RWPE1 (cell line): ENCODE data around the gene TNP1.

Experiments
- CTCF ChIA-PET: fragments of 350-600 bp; sonication (Branson Sonifier 250); formaldehyde crosslinking; extraction: SDS; loops from one replicate; lab custom pipeline; 2021; lab: Yijun Ruan, JAX
- POLR2A ChIA-PET: fragments of 400-600 bp; formaldehyde crosslinking; extraction: SDS; loops from one replicate; lab custom pipeline; 2020; ENCODE audit warnings: antibody characterized with exemption; ENCODE audit not compliant: low non-redundant PET; lab: Yijun Ruan, JAX
- DNase-seq: peaks from one replicate; pipeline ENCODE4 v3.0.0; 2012; ENCODE audit warnings: low spot score
- H3K27ac ChIP-seq: fragments of 450-650 bp; 2 replicates; pipeline ENCODE4 v1.5.1; 2017
- TF ChIP-seq, protein P1 (sequence below): fragments of 450-650 bp; conservative IDR thresholded peaks from 2 replicates; pipeline ENCODE4 v1.5.1; 2017; ENCODE audit warnings: low read depth, mild to moderate bottlenecking

The TNP1 gene

DNA sequence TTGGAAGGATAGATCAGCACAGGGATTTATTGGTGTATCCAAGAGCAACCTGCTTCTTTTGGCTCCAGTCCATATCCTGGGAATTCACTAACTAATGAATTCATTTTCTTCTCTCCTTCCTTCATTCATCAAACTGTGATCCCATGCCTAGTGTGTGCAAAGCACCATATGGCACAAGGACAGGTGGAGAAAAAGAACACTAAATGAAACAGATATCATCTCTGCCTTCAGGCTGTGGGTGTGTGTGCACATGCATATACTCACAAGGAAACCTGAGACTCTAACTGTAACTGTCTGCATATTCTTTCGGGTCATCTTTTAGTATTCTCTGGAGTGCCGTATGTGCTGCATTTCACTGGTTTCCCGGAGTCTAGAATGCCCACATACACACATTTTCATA, 20.2 kb downstream of the TNP1 start:
- TF ChIP-seq, protein P1, sequence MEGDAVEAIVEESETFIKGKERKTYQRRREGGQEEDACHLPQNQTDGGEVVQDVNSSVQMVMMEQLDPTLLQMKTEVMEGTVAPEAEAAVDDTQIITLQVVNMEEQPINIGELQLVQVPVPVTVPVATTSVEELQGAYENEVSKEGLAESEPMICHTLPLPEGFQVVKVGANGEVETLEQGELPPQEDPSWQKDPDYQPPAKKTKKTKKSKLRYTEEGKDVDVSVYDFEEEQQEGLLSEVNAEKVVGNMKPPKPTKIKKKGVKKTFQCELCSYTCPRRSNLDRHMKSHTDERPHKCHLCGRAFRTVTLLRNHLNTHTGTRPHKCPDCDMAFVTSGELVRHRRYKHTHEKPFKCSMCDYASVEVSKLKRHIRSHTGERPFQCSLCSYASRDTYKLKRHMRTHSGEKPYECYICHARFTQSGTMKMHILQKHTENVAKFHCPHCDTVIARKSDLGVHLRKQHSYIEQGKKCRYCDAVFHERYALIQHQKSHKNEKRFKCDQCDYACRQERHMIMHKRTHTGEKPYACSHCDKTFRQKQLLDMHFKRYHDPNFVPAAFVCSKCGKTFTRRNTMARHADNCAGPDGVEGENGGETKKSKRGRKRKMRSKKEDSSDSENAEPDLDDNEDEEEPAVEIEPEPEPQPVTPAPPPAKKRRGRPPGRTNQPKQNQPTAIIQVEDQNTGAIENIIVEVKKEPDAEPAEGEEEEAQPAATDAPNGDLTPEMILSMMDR = no peak
- ChIA-PET CTCF (no interaction called here), POLR2A (no interaction called here)
- no peak overlapping the region for H3K27ac ChIP-seq
- DNase-seq = no peak

DNA sequence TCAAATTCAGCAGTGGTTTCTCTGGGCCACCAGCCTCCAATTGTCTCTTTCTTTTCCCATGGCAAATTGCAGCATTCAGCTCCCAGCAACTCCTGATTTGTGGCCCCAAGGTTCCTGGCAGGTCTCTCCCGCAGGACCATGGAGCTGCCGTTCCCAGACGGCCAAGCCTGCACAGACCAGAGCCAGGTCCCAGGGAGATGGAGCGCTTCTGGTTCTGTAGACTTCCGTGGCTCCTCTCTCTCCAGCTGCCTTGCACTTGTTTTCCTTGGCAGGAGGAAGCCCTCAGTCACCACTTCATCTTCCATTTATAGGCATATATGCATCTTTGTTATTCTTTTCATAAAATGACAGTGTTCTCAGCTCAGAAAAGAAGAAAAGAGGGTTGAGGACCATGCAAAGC, 21.7 kb downstream of the TNP1 start:
- TF ChIP-seq, protein P1 = no peak
- ChIA-PET POLR2A (no interaction called here), CTCF (interaction anchor here (1.3 kb wide), 1 partner anchor 36 kb away, joined by 3 read pairs; no protein-coding TSS in a partner anchor)
- no peak overlapping the region for H3K27ac ChIP-seq
- no peak for DNase-seq

DNA sequence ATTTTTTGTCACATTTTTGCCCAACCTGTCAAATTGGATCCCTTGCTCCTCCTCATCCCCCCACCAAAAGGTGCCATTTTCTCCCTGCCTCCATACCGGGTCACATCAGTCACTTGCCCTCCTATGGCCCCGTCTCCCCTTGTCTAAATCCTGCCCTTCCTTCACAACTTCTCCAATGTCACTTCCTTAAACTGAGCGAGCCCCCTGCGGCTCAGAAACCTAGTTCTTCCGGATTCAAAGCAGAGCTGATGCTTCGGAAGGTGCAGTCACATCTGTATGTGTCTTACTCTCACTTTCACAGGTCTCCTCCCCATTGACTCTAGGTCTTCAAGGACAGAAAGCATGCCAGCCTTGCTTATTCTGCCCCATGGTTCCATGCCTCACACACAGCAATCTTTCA, 22.1 kb downstream of the TNP1 start:
- CTCF ChIA-PET = interaction anchor here (1.3 kb wide), 1 partner anchor 37 kb away, joined by 3 read pairs; no protein-coding TSS in a partner anchor
- POLR2A ChIA-PET = no interaction called here
- TF ChIP-seq, protein P1 = no peak
- DNase-seq = no peak
- H3K27ac ChIP-seq = no peak overlapping the region

DNA sequence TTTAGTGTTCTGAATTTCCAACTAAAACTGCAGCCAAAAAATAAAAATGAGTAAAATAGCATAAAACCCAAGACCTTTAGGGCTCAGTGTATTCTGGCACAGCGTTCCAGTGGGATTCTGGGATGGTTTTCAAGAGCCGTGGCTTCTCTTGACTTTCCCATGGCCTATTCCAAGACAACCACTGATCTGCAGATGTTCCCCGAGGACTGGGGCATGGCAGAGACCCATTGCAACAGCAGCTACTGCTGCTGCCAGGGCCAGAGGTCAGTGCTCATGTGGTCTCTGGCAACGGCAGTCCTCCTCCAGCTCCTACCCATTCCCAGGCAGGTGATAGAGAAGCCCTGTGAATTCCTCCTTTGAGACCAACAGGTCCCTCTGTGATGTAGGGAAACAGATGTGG, 26.8 kb downstream of the TNP1 start:
- POLR2A ChIA-PET = no interaction called here
- TF ChIP-seq, protein P1 = no peak
- CTCF ChIA-PET = no interaction called here
- H3K27ac ChIP-seq = no peak overlapping the region
- DNase-seq = no peak

DNA sequence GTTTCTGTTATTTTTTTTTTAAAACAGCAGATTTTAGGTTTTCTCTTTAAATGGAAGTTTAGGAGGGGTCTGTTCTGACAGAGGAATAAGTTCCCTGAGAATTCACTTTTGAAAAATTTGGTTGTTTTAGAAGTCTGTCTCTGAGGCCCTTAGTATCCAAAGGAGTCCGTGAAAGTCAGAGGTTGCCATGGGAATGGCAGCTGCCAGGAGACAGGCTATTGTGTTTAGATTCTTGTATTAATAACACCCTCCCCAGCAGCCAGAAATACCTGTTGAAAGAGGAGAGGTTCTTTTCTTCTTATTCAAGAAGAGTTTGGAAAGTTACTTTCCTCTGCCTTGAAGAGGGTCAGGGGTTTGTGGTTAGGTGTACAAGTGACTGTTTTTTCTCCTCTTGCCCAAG, 29.5 kb downstream of the TNP1 start:
- POLR2A ChIA-PET = no interaction called here
- CTCF ChIA-PET = interaction anchor here (1.1 kb wide), 1 partner anchor 132 kb away, joined by 6 read pairs; no protein-coding TSS in a partner anchor
- no peak for DNase-seq
- H3K27ac ChIP-seq = no peak overlapping the region
- TF ChIP-seq, protein P1 = no peak

DNA sequence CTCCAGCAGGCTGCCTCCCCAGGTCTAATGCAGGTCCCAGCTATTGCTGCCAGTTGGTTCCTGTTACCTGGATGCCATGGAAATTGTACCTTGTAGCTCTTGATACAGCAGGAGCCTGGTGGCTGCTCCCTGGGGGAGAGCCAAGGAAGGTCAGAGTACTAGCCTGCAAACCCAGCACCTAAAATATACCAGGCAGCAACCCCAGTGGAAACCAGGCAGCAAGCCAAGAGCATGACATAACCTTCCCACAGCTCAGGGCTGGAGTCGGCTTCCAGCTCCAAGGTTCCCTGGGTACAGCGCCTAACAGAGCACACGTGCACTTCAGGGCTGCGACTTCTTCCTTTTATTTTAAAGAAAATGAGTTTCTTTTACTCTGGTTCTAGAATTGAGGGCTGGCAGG, 30.3 kb downstream of the TNP1 start:
- ChIA-PET CTCF (interaction anchor here (0.6 to 1.1 kb wide), 2 partner anchors 102 to 131 kb away, joined by 3 to 6 read pairs; no protein-coding TSS in a partner anchor), POLR2A (no interaction called here)
- H3K27ac ChIP-seq = no peak overlapping the region
- TF ChIP-seq, protein P1 = no peak
- DNase-seq = no peak
